CD14-positive monocyte (primary cell): ENCODE data around the gene CTXN1. TPM values are rescaled to one million over a fixed set of nuclear protein-coding genes. Genes with fewer than 3 reads are reported as not detected.

Experiments
- DNase-seq, 3 donors: peaks; one replicate each; pipeline ENCODE4 v3.0.0-alpha.2; 2011 to 2022
- H2AFZ ChIP-seq: 2 replicates; pipeline ENCODE4 v1.6.0; 2012; ENCODE audit warnings: mild to moderate bottlenecking, low read depth, low read length, inconsistent platforms; ENCODE audit not compliant: insufficient read depth, poor library complexity, severe bottlenecking
- H3K27ac ChIP-seq, 2 donors: 1 replicate in 1 of 2; 2 replicates in 1 of 2; pipeline ENCODE4 v1.5.1; 2012 to 2013; ENCODE audit warnings: low read length in 2 of 2, control low read depth in 1 of 2, inconsistent platforms in 1 of 2, low read depth in 1 of 2, mild to moderate bottlenecking in 1 of 2
- H3K27me3 ChIP-seq, 2 donors: one replicate each; pipeline versions ENCODE4 v1.6.0 to v1.6.1; 2011 to 2013; ENCODE audit warnings: low read length in 2 of 2; ENCODE audit not compliant: control insufficient read depth in 2 of 2, insufficient read depth in 2 of 2
- H3K36me3 ChIP-seq, 2 donors: replicated peaks in 1 of 2; 1 replicate in 1 of 2; 2 replicates in 1 of 2; pipeline versions ENCODE4 v1.5.1 to v1.6.1; 2012 to 2013; ENCODE audit warnings: low read length in 2 of 2, control low read depth in 1 of 2, inconsistent platforms in 1 of 2, mild to moderate bottlenecking in 1 of 2; ENCODE audit not compliant: insufficient read depth in 2 of 2, control insufficient read depth in 1 of 2
- H3K4me1 ChIP-seq, 2 donors: 1 replicate in 1 of 2; 2 replicates in 1 of 2; pipeline versions ENCODE4 v1.5.1 to v1.6.1; 2012 to 2013; ENCODE audit warnings: low read length in 2 of 2, control low read depth in 1 of 2, inconsistent platforms in 1 of 2, mild to moderate bottlenecking in 1 of 2, moderate library complexity in 1 of 2; ENCODE audit not compliant: insufficient read depth in 2 of 2, control insufficient read depth in 1 of 2
- H3K4me2 ChIP-seq: replicated peaks from 2 replicates; pipeline ENCODE3; 2012; ENCODE audit warnings: low read length, moderate library complexity, mild to moderate bottlenecking; ENCODE audit not compliant: poor library complexity, severe bottlenecking; ENCODE audit errors: extremely low read depth
- H3K4me3 ChIP-seq, 3 experiments: fragments of 200-600 bp in 1 of 3; sonication (generic) in 1 of 3; replicated peaks in 1 of 3; 1 replicate in 2 of 3; 2 replicates in 1 of 3; pipeline ENCODE4 v1.5.1; 2011 to 2013; ENCODE audit warnings: low read length in 3 of 3, mild to moderate bottlenecking in 3 of 3, control low read depth in 2 of 3, low read depth in 2 of 3, inconsistent platforms in 1 of 3, moderate library complexity in 1 of 3
- H3K79me2 ChIP-seq: 2 replicates; pipeline ENCODE4 v1.6.0; 2012; ENCODE audit warnings: mild to moderate bottlenecking, control low read depth, inconsistent platforms, low read length, moderate library complexity; ENCODE audit not compliant: insufficient read depth
- H3K9ac ChIP-seq: 2 replicates; pipeline ENCODE4 v1.6.0; 2017; ENCODE audit warnings: low read length, mild to moderate bottlenecking; ENCODE audit not compliant: insufficient read depth, poor library complexity, severe bottlenecking
- H3K9me3 ChIP-seq, 2 donors: replicated peaks in 1 of 2; 1 replicate in 1 of 2; 2 replicates in 1 of 2; pipeline versions ENCODE4 v1.5.1 to v1.6.1; 2012 to 2013; ENCODE audit warnings: low read length in 2 of 2, control low read depth in 1 of 2; ENCODE audit not compliant: control insufficient read depth in 1 of 2, insufficient read depth in 1 of 2
- H4K20me1 ChIP-seq: 2 replicates; pipeline ENCODE4 v1.6.0; 2012; ENCODE audit warnings: mild to moderate bottlenecking, low read length, control low read depth, moderate library complexity; ENCODE audit not compliant: insufficient read depth
- H3K27ac Mint-ChIP-seq, 7 donors: one replicate each; pipeline ENCODE4 v1.8.0; 2020; ENCODE audit warnings: mild to moderate bottlenecking in 7 of 7, mixed read lengths in 7 of 7, moderate library complexity in 6 of 7, inconsistent platforms in 2 of 7
- H3K27me3 Mint-ChIP-seq, 3 donors: one replicate each; pipeline ENCODE4 v1.8.0; 2021 to 2022; ENCODE audit warnings: low read depth in 3 of 3, mild to moderate bottlenecking in 3 of 3, mixed read lengths in 3 of 3, moderate library complexity in 3 of 3, inconsistent platforms in 1 of 3
- H3K36me3 Mint-ChIP-seq, 2 donors: one replicate each; pipeline ENCODE4 v1.8.0; 2020; ENCODE audit warnings: mixed read lengths in 2 of 2, inconsistent platforms in 1 of 2, mild to moderate bottlenecking in 1 of 2
- H3K4me1 Mint-ChIP-seq: one replicate; pipeline ENCODE4 v1.8.0; 2020; ENCODE audit warnings: mild to moderate bottlenecking, mixed read lengths
- H3K4me3 Mint-ChIP-seq, 2 donors: one replicate each; pipeline ENCODE4 v1.8.0; 2020; ENCODE audit warnings: mild to moderate bottlenecking in 2 of 2, mixed read lengths in 2 of 2, moderate library complexity in 1 of 2
- H3K9me3 Mint-ChIP-seq, 7 donors: one replicate each; pipeline ENCODE4 v1.8.0; 2020 to 2022; ENCODE audit warnings: mixed read lengths in 7 of 7, mild to moderate bottlenecking in 6 of 7, moderate library complexity in 6 of 7, inconsistent platforms in 2 of 7
- WGBS: methylation state at CpG from one replicate; pipeline ENCODE4 v1.1.5; 2013; ENCODE audit warnings: missing lambda C conversion rate; ENCODE audit not compliant: insufficient coverage; 5-methylcytosine and 5-hydroxymethylcytosine counted together
- intact Hi-C, 2 donors: fragments of 100-400 bp; cut with micrococcal nuclease; formaldehyde crosslinking; loops; one replicate each; pipeline versions ENCODE4 v1.15.0 to v1.15.1; 2023
- polyA plus RNA-seq, 3 donors: library from polyadenylated mRNA; depleted of rRNA in 1 of 3; unstranded in 2 of 3; stranded (reverse) in 1 of 3; fragments of 300-500 nt in 2 of 3; fragments of >200 nt in 1 of 3; fragmentation: Illumina TruSeq in 2 of 3; gene quantifications; 1 replicate in 2 of 3; 2 replicates in 1 of 3; pipeline ENCODE4 v1.2.3, GENCODE V29; 2012 to 2021
- TF ChIP-seq, protein P1 (sequence below): fragments of 200-600 bp; IDR thresholded peaks from one replicate; pipeline ENCODE4 v1.8.0; 2022; ENCODE audit warnings: antibody characterized with exemption, mild to moderate bottlenecking

The CTXN1 gene
- polyA plus RNA-seq, 3 donors: not detected

DNA sequence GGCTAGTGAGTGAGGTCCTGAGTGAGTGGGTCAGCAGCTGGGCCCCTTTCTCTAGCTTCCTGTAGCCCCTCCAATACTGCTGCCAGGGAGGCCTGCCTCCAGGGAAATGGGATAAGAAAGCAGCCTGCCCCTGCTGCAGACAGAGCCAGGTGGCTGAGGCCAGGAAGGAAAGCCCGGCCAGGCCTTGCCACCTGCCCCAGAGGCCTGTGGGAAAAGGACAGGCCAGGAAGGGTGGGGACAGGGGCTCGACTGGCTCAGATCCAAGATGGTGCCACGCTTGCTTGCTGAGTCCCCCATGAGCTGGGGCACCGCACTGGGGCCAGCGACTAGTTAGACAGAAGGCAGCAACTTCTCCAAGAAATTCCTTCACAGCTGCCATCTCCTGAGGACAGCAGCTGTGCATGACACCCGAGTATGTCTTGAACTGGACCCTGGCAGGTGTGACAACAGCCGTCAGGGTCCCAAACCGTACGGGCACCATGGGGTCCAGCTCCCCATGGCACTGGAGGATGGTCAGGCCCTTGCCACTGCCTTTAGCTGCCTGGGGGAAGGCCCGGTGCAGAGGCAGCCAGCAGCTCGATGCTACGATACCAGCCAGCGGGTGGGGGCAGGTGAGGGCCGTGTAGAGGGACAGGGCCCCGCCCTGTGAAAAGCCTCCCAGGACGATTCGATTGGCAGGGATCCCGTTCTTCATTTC is 46.7 kb downstream of the CTXN1 start:
- DNase-seq: no peak
- Mint-ChIP-seq H3K27me3 (peaks cover 24 to 37% (median 36%) of the 10 kb centered on the region in 3 donors), H3K36me3 (no peaks in the 10 kb centered on the region), H3K27ac (peak overlapping the region in 1 of 7 donors; percentile 46), H3K4me3 (no peak overlapping the region), H3K9me3 (peaks cover 2 to 19% (median 9%) of the 10 kb centered on the region in 7 donors), H3K4me1 (peaks cover 2% of the 10 kb centered on the region)
- Histone ChIP-seq H3K4me3 (no peak overlapping the region), H3K9ac (no peak overlapping the region), H3K27ac (no peak overlapping the region), H3K4me2 (no peak overlapping the region), H4K20me1 (no peaks in the 10 kb centered on the region), H3K4me1 (peaks cover 0 to 5% of the 10 kb centered on the region in 2 donors), H3K27me3 (peaks cover 8 to 23% of the 10 kb centered on the region in 2 donors), H3K79me2 (no peaks in the 10 kb centered on the region), H2AFZ (no peak overlapping the region), H3K9me3 (peaks cover 3 to 6% of the 10 kb centered on the region in 2 donors), H3K36me3 (no peaks in the 10 kb centered on the region)
- TF ChIP-seq, protein P1, sequence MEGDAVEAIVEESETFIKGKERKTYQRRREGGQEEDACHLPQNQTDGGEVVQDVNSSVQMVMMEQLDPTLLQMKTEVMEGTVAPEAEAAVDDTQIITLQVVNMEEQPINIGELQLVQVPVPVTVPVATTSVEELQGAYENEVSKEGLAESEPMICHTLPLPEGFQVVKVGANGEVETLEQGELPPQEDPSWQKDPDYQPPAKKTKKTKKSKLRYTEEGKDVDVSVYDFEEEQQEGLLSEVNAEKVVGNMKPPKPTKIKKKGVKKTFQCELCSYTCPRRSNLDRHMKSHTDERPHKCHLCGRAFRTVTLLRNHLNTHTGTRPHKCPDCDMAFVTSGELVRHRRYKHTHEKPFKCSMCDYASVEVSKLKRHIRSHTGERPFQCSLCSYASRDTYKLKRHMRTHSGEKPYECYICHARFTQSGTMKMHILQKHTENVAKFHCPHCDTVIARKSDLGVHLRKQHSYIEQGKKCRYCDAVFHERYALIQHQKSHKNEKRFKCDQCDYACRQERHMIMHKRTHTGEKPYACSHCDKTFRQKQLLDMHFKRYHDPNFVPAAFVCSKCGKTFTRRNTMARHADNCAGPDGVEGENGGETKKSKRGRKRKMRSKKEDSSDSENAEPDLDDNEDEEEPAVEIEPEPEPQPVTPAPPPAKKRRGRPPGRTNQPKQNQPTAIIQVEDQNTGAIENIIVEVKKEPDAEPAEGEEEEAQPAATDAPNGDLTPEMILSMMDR: no peak
- WGBS: 91% methylated on average over 12 of the region's 18 CpGs
- intact Hi-C loops: no loop called here

DNA sequence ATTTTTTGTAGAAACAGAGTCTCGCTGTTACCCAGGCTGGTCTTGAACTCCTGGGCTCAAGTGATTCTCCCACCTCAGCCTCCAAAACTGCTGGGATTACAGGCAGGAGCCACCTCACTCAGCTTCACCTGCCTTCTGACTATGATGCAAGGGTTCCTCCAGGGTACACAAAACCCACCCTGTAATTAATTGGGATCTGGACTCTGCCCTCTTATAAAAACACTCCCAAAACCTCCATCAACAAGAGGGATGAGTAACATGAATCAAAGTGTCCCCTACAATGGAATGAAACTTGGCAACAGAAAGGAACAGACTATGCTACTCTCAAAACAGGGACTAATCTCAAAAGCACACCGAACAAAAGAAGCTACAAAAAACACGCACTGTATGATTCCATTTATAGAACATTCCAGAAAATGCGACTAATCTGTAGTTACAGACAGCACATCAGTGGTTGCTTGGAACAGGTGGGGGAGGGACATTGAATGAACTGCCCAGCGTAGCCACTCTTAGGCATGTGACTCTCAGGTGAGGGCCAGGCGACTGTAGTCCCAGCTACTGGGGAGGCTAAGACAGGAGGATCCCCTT is 48.6 kb downstream of the CTXN1 start:
- peaks cover 2 to 27% (median 13%) of the 10 kb centered on the region in 7 donors for H3K9me3 Mint-ChIP-seq
- no peak overlapping the region for H3K4me3 ChIP-seq
- H4K20me1 ChIP-seq: no peaks in the 10 kb centered on the region
- H3K4me1 ChIP-seq: peaks cover under 1 to 8% of the 10 kb centered on the region in 2 donors
- intact Hi-C loops: no loop called here
- TF ChIP-seq, protein P1: no peak
- no peak overlapping the region for H3K9ac ChIP-seq
- H3K27me3 ChIP-seq: peaks cover 23 to 39% of the 10 kb centered on the region in 2 donors
- peaks cover 6 to 14% of the 10 kb centered on the region in 2 donors for H3K9me3 ChIP-seq
- no peak overlapping the region for H3K27ac ChIP-seq
- H3K27ac Mint-ChIP-seq: no peak overlapping the region
- H3K4me1 Mint-ChIP-seq: peaks cover 2% of the 10 kb centered on the region
- H3K4me3 Mint-ChIP-seq: no peak overlapping the region
- no peaks in the 10 kb centered on the region for H3K36me3 ChIP-seq
- H3K36me3 Mint-ChIP-seq: peaks cover 0 to 4% of the 10 kb centered on the region in 2 donors
- no peak for DNase-seq
- H3K27me3 Mint-ChIP-seq: peaks cover 37 to 53% (median 51%) of the 10 kb centered on the region in 3 donors
- 97% methylated on average over 3 of the region's 6 CpGs for WGBS
- H3K4me2 ChIP-seq: no peak overlapping the region
- no peaks in the 10 kb centered on the region for H3K79me2 ChIP-seq
- no peak overlapping the region for H2AFZ ChIP-seq
